ENCODE results near the gene WNT16.

DNA sequence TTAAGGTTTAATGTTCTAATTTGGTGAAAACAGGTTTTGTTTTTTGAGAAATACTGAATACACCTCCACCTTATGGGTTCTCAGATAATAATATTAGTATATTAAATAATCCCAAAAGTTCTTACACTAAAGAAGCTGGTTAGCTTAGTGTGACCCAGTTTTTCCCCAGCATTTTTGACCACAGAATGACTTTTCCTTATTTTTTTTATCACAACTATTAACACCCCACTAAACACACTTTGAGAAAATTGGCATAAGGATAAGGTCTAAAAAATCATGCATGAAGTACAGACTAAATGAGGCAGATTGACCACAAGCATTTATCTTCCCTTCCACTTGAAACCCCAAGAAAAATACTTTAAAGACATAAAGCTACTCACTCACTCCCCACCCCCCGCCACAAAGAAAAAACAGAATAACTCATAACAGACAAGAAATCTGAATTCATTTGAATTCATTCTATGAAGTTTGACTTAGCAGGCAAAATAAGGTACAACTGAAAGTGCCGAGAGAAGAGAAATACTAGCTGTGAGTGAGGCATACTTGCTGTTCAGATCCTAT is 49.7 kb upstream of the WNT16 start:
- TF ChIP-seq, protein P1, sequence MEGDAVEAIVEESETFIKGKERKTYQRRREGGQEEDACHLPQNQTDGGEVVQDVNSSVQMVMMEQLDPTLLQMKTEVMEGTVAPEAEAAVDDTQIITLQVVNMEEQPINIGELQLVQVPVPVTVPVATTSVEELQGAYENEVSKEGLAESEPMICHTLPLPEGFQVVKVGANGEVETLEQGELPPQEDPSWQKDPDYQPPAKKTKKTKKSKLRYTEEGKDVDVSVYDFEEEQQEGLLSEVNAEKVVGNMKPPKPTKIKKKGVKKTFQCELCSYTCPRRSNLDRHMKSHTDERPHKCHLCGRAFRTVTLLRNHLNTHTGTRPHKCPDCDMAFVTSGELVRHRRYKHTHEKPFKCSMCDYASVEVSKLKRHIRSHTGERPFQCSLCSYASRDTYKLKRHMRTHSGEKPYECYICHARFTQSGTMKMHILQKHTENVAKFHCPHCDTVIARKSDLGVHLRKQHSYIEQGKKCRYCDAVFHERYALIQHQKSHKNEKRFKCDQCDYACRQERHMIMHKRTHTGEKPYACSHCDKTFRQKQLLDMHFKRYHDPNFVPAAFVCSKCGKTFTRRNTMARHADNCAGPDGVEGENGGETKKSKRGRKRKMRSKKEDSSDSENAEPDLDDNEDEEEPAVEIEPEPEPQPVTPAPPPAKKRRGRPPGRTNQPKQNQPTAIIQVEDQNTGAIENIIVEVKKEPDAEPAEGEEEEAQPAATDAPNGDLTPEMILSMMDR (IDR thresholded peaks at IDR 0.05; ENCODE audit: low read length) = no peak
- TF ChIP-seq EZH2phosphoT487 (IDR thresholded peaks at IDR 0.05; ENCODE audit: low read length) = no peak
- TF ChIP-seq EZH2 (optimal IDR thresholded peaks at IDR 0.05; ENCODE audit: low read depth, low read length) = no peak
